IMR-90 (cell line): ENCODE measurements around the gene IHH. TPM values are rescaled to one million over a fixed set of nuclear protein-coding genes. Genes with fewer than 3 reads are reported as not detected.

ENCODE experiments used
- ATAC-seq: fragments of 200-7000 bp; cut with Tn5 transposase; 2 replicates; pipeline ENCODE4 v1.9.1; 2020; ENCODE audit warnings: low read depth, mild to moderate bottlenecking, moderate library complexity
- BruUV-seq: library from RNA; stranded (reverse); fragments of 400-500 nt; replicated peaks from 2 replicates; lab custom pipeline; 2021; lab: Mats Ljungman, UMichigan
- CTCF ChIA-PET: fragments of 300-600 bp; formaldehyde crosslinking; extraction: SDS; loops from one replicate; lab custom pipeline; 2021; ENCODE audit warnings: antibody characterized with exemption; lab: Yijun Ruan, JAX
- POLR2A ChIA-PET: fragments of 300-600 bp; sonication (Branson Sonifier 250); formaldehyde crosslinking; loops from one replicate; lab custom pipeline; 2022; ENCODE audit warnings: antibody characterized with exemption; ENCODE audit not compliant: unreplicated experiment; lab: Charles Lee
- DNase-seq: peaks from one replicate; pipeline ENCODE4 v3.0.0; 2013
- H2AFZ ChIP-seq: replicated peaks from 2 replicates; pipeline ENCODE3; 2013; ENCODE audit warnings: low read length, mild to moderate bottlenecking; ENCODE audit not compliant: poor library complexity
- H2AK5ac ChIP-seq: 2 replicates; pipeline ENCODE4 v1.6.1; 2013; ENCODE audit warnings: low read depth, low read length, inconsistent platforms
- H2AK9ac ChIP-seq: replicated peaks from 2 replicates; pipeline ENCODE3; 2013; ENCODE audit warnings: mild to moderate bottlenecking, low read depth, low read length, moderate library complexity; ENCODE audit not compliant: poor library complexity
- H2BK120ac ChIP-seq: 2 replicates; pipeline ENCODE4 v1.6.1; 2013; ENCODE audit warnings: low read depth, low read length, inconsistent platforms
- H2BK15ac ChIP-seq: 3 replicates; pipeline ENCODE4 v1.6.1; 2013; ENCODE audit warnings: low read depth, low read length, inconsistent platforms
- H2BK20ac ChIP-seq: 2 replicates; pipeline ENCODE4 v1.6.1; 2013; ENCODE audit warnings: low read depth, mild to moderate bottlenecking, inconsistent platforms, low read length, moderate library complexity
- H2BK5ac ChIP-seq: 2 replicates; pipeline ENCODE4 v1.6.1; 2013; ENCODE audit warnings: mild to moderate bottlenecking, low read depth, low read length, inconsistent platforms; ENCODE audit not compliant: poor library complexity, severe bottlenecking
- H3K14ac ChIP-seq: replicated peaks from 2 replicates; pipeline ENCODE4 v1.6.1; 2013; ENCODE audit warnings: low read depth, low read length, inconsistent platforms
- H3K18ac ChIP-seq: 2 replicates; pipeline ENCODE4 v1.6.1; 2013; ENCODE audit warnings: low read depth, low read length, control low read depth
- H3K23ac ChIP-seq: 2 replicates; pipeline ENCODE4 v1.6.1; 2013; ENCODE audit warnings: low read depth, low read length, inconsistent platforms
- H3K27ac ChIP-seq: 2 replicates; pipeline ENCODE4 v1.5.1; 2013; ENCODE audit warnings: mild to moderate bottlenecking, control low read depth, low read length; ENCODE audit not compliant: insufficient read depth
- H3K27me3 ChIP-seq: 2 replicates; pipeline ENCODE4 v1.6.1; 2013; ENCODE audit warnings: low read length; ENCODE audit not compliant: control insufficient read depth, insufficient read depth
- H3K36me3 ChIP-seq: 2 replicates; pipeline ENCODE4 v1.6.1; 2013; ENCODE audit warnings: low read length, mixed read lengths; ENCODE audit not compliant: control insufficient read depth, insufficient read depth
- H3K4ac ChIP-seq: 2 replicates; pipeline ENCODE4 v1.6.1; 2013; ENCODE audit warnings: low read depth, low read length, inconsistent platforms
- H3K4me1 ChIP-seq: 2 replicates; pipeline ENCODE4 v1.6.1; 2013; ENCODE audit warnings: low read length, mixed read lengths; ENCODE audit not compliant: control insufficient read depth, insufficient read depth
- H3K4me2 ChIP-seq: 2 replicates; pipeline ENCODE4 v1.6.1; 2013; ENCODE audit warnings: low read depth, mild to moderate bottlenecking, control low read depth, low read length, moderate library complexity
- H3K4me3 ChIP-seq: 2 replicates; pipeline ENCODE4 v1.5.1; 2013; ENCODE audit warnings: low read depth, mild to moderate bottlenecking, control low read depth, low read length, moderate library complexity; ENCODE audit not compliant: insufficient read depth
- H3K56ac ChIP-seq: 2 replicates; pipeline ENCODE4 v1.6.1; 2013; ENCODE audit warnings: low read length, inconsistent platforms; ENCODE audit not compliant: insufficient read depth; ENCODE audit errors: extremely low read depth
- H3K79me1 ChIP-seq, 2 experiments: 2 replicates each; pipeline ENCODE4 v1.6.1; 2013; ENCODE audit warnings: low read length in 2 of 2, inconsistent platforms in 1 of 2, low read depth in 1 of 2
- H3K9ac ChIP-seq: 2 replicates; pipeline ENCODE4 v1.6.1; 2013; ENCODE audit warnings: low read depth, low read length, control low read depth
- H3K9me1 ChIP-seq: 2 replicates; pipeline ENCODE4 v1.6.1; 2013; ENCODE audit warnings: low read length, inconsistent platforms; ENCODE audit not compliant: insufficient read depth
- H3K9me3 ChIP-seq: 2 replicates; pipeline ENCODE4 v1.6.1; 2013; ENCODE audit warnings: low read length; ENCODE audit not compliant: control insufficient read depth, insufficient read depth
- H4K20me1 ChIP-seq: 2 replicates; pipeline ENCODE4 v1.6.1; 2013; ENCODE audit warnings: low read length, inconsistent platforms; ENCODE audit not compliant: insufficient read depth
- H4K5ac ChIP-seq: 2 replicates; pipeline ENCODE4 v1.6.1; 2013; ENCODE audit warnings: mild to moderate bottlenecking, low read depth, low read length, control low read depth
- H4K8ac ChIP-seq, 2 experiments: 2 replicates each; pipeline ENCODE4 v1.6.1; 2013; ENCODE audit warnings: low read depth in 2 of 2, low read length in 2 of 2, control low read depth in 1 of 2, inconsistent platforms in 1 of 2
- H4K91ac ChIP-seq: 2 replicates; pipeline ENCODE4 v1.6.1; 2013; ENCODE audit warnings: low read depth, low read length, inconsistent platforms; ENCODE audit not compliant: insufficient read depth
- ELK1 ChIP-seq: fragments of 150-350 bp; IDR thresholded peaks from 2 replicates; pipeline ENCODE4 v1.6.1; 2016; ENCODE audit warnings: low read depth, mild to moderate bottlenecking, low read length, moderate library complexity, borderline replicate concordance
- MXI1 ChIP-seq: IDR thresholded peaks from 2 replicates; pipeline ENCODE4 v1.6.1; 2012; ENCODE audit warnings: low read depth, mild to moderate bottlenecking, low read length, moderate library complexity, borderline replicate concordance
- NFE2L2 ChIP-seq: fragments of 150-350 bp; IDR thresholded peaks from 2 replicates; pipeline ENCODE4 v1.6.1; 2016; ENCODE audit warnings: low read depth, mild to moderate bottlenecking, low read length
- POLR2A ChIP-seq: IDR thresholded peaks from 2 replicates; pipeline ENCODE4 v1.6.1; 2012; ENCODE audit warnings: mild to moderate bottlenecking, low read depth, low read length
- dilution Hi-C: fragments of 300-500 bp; cut with HindIII; formaldehyde crosslinking; loops from one replicate; pipeline ENCODE4 v1.14.3; 2018; ENCODE audit warnings: low sequenced_read_pairs; ENCODE audit not compliant: unreplicated experiment
- in situ Hi-C: fragments of 300-500 bp; cut with MboI; formaldehyde crosslinking; loops from 3 replicates; pipeline ENCODE4 v1.14.3; 2019; ENCODE audit warnings: low sequenced_read_pairs, inconsistent platforms, mixed read lengths
- intact Hi-C: fragments of 100-400 bp; cut with micrococcal nuclease; formaldehyde crosslinking; loops from 2 replicates; pipeline ENCODE4 v1.10.0; 2022
- polyA plus RNA-seq, 3 experiments: library from polyadenylated mRNA; depleted of rRNA; stranded (reverse); fragments of >200 nt; gene quantifications; 2 replicates each; pipeline ENCODE4 v1.2.3, GENCODE V29; 2012; ENCODE audit warnings: low replicate concordance in 1 of 3
- total RNA-seq: library from RNA; depleted of rRNA; stranded (reverse); fragments of >200 nt; gene quantifications from 2 replicates; pipeline ENCODE4 v1.2.3, GENCODE V29; 2012

Gene IHH
- total and polyA plus RNA-seq, 2 of the 4 experiments (the other 2 are of a cell fraction) = not detected

- Histone ChIP-seq H2BK20ac (no peak overlapping the region), H3K4me2 (no peak overlapping the region), H3K23ac (no peak overlapping the region), H2AK5ac (no peak overlapping the region), H3K18ac (no peak overlapping the region), H3K56ac (no peak overlapping the region), H3K79me1 (no peaks in the 10 kb centered on the region), H2BK120ac (no peak overlapping the region), H4K20me1 (no peaks in the 10 kb centered on the region; the same call in 1 of the 2 replicates), H4K5ac (no peak overlapping the region), H3K4me1 (no peaks in the 10 kb centered on the region), H2BK15ac (no peak overlapping the region), H3K27me3 (no peaks in the 10 kb centered on the region; the same call in none of the 2 replicates), H2AK9ac (no peak overlapping the region), H3K36me3 (no peaks in the 10 kb centered on the region), H3K9ac (no peak overlapping the region), H4K91ac (no peak overlapping the region), H3K4me3 (no peak overlapping the region), H3K4ac (no peak overlapping the region), H2AFZ (no peak overlapping the region), H4K8ac (no peak overlapping the region), H2BK5ac (no peak overlapping the region), H3K9me1 (no peaks in the 10 kb centered on the region; the same call in 1 of the 2 replicates), H3K9me3 (no peaks in the 10 kb centered on the region), H3K14ac (no peak overlapping the region), H3K27ac (no peak overlapping the region)
- ATAC-seq (no peak), DNase-seq (no peak)
- BruUV-seq = no TSS peak
- in situ Hi-C loops (no loop called here), intact Hi-C loops (no loop called here), dilution Hi-C loops (no loop called here)
- ChIA-PET POLR2A (no interaction called here), CTCF (interaction anchor here (2.5 kb wide), 1 partner anchor 18 kb away, joined by 7 read pairs; no protein-coding TSS in a partner anchor)
- TF ChIP-seq MXI1 = no peak
- TF ChIP-seq NFE2L2 = no peak
- no peak for TF ChIP-seq ELK1
- TF ChIP-seq POLR2A = no peak
Measured at GRCh38 chr2:219086196-219086595, 25.5 kb upstream of the IHH start.
